Measurements from ENCODE around the gene CCDC88C. TPM values are rescaled to one million over a fixed set of nuclear protein-coding genes. Genes with fewer than 3 reads are reported as not detected.

Gene CCDC88C
- total RNA-seq, 1 donor: 77.3 TPM

DNA sequence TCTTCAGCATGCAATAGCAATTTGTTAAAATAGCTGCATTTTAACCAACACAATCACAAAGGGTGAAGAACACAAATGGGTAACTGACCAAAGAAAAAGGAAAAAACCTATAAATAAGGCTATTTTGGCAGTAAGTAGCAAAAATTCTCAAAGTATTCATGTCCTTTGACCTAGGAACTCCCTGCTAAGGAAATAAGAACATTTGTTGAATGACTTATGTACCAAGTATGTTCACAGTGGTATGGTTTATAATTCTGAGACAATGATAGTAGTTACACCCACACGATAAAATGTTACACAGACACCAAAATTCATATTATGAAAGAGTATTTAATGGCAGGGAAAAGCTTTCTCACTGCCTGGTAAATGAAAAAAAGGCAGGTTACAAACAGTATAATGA lies 16.9 kb downstream of the CCDC88C start:
- DNase-seq (ENCODE audit: low read depth in 2 of 3, low spot score in 2 of 3): no peak

- peak in 2 of 3 donors; percentile 38 to 45 for DNase-seq (ENCODE audit: low read depth in 2 of 3, low spot score in 2 of 3)
These were observed 17.6 kb downstream of the CCDC88C start for GRCh38 chr14:91399868-91400640.

- DNase-seq (ENCODE audit: low read depth in 2 of 3, low spot score in 2 of 3): peak in 1 of 3 donors; percentile 22
These were observed 18.9 kb downstream of the CCDC88C start for GRCh38 chr14:91398707-91399106.

GRCh38 chr14:91397965-91398591 lies 19.5 kb downstream of the CCDC88C start:
- no peak for DNase-seq (ENCODE audit: low read depth in 2 of 3, low spot score in 2 of 3)

DNA sequence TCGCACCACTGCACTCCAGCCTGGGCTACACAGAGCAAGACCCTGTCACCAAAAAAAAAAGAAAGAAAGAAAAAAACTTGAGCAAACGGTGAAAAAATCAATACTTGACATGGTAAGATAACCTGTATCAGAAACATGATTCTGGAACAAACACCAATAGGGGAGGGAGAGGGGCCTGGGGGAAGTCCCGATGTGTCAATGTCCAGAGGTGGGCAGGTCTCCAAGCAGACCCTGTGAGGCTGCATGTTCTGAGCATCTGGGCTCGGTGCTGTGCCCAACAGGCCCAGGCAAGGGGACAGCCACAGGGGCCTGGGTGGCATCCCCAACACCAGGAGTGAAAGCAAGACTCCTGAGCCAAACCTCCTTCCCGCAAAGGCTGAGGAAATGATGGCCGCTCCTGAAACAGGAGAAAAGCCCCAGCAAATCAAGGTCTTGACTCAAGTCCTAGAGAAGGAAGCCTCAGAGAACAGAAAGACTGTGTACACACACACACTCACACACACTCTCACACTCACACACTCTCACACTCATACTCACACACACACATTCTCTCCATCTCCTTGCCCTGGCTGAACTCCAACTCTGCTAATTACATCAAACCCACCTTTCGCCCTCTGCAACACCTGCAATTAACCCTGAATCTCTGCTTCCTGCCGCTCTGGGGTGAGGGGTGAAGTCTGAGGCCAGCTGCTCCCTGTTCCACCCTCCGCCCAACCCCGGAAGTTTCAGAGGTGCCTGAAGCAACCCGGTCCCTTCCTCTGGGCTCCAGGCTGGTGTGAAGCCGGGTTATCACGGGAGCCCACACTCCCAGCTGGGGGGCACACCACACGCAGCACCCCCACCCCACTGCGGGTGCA lies 20.4 kb downstream of the CCDC88C start:
- peak in 1 of 3 donors; percentile 48 for DNase-seq (ENCODE audit: low read depth in 2 of 3, low spot score in 2 of 3)

GRCh38 chr14:91396013-91396660 lies 21.5 kb downstream of the CCDC88C start:
- DNase-seq (ENCODE audit: low read depth in 2 of 3, low spot score in 2 of 3): no peak

DNA sequence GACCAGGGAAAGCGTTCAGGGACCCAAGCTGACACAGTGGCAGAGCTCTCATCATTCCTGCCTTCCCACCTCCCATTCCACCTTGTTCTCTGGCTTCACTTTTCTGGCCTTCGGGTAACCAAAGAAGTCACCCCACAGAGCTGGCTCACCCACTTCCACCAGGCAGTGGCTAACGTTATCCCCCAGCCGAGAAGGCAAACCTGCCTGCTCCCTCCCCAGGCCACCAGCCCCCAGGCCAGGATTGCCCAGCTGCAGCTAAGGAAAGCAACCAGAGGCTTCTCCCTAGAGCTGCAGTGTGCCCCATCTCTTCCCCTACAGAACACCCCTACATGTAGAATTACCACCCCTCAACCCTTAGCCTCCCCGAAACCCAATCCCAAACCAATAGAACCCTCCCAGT lies 22.2 kb downstream of the CCDC88C start:
- DNase-seq (ENCODE audit: low read depth in 2 of 3, low spot score in 2 of 3): no peak

DNA sequence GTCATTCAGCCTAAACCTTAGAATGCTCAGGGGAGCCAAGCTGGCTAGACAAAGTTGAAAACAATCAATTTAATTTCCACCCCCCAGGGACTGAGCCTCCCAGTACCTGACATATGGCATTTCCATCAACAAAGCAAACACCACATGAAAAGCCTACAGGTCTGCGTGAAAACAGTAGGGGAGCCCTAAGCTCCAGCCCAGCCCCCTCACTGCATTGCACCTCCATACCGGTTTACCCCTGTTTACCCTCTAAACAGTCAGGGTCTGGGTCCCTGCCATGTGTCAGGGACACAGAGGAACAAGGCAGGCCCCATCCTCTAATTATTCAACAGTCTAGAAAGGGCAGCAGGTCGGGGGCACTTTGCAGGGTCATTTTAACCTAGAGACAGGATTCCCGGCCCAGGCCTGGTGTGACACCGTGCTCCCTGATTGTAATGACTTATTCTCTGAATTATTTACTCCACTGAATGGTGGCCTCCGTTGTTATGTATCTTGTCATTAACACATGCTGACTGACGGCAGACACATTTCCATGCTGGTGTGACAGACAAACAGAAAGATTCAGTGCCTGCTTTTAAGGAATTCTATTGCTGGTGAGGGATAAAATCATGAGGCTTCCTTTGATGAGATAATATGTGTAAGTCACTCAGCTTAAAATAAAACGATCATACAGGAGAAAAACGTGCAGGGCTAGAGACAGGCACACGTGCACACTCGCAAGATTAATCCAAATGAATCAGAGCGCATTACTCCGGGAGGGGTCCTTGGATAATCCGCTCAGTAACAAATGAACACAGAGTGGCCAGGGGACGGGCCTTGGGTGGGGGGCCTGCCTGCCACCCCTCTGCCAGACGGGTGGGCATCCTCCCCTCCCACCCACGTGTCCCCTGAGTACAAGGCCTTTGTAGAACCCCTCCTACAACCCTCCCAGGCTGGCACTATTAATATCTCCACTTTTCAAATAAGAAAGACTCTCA lies 23.2 kb downstream of the CCDC88C start:
- DNase-seq (ENCODE audit: low read depth in 2 of 3, low spot score in 2 of 3): no peak

DNA sequence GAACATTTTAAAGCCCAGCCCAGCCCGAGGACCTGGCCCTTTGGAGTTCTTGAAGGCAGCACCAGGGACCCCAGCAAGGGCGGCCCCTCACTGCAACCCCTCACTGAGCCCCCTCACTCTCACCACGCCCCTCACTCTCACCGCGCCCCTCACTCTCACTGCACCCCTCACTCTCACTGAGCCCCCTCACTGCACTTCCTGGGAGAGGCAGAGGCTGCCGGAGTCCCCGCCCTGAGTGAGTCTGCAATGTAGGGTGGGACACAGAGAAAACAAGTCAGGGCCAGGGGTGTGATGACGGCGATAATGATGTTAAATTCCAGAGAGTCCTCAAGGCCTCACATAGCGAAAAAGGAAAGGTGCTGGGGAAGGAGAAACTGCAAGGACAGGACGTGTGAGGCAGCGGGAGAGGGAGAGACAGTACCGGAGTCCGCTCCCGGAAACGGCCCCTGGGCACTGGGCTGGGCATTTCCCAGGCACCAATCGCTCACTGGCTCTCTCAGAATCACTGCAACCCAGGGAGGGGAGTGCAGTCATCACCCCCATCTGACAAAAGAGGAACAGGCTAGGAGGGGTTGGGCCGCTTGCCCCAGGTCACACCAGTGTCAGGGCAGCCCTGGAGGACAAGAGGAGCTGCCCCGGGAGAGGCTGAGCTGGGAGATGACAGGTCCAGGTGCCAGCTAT lies 24.9 kb downstream of the CCDC88C start:
- DNase-seq (ENCODE audit: low read depth in 2 of 3, low spot score in 2 of 3): peak in 1 of 3 donors; percentile 40

DNA sequence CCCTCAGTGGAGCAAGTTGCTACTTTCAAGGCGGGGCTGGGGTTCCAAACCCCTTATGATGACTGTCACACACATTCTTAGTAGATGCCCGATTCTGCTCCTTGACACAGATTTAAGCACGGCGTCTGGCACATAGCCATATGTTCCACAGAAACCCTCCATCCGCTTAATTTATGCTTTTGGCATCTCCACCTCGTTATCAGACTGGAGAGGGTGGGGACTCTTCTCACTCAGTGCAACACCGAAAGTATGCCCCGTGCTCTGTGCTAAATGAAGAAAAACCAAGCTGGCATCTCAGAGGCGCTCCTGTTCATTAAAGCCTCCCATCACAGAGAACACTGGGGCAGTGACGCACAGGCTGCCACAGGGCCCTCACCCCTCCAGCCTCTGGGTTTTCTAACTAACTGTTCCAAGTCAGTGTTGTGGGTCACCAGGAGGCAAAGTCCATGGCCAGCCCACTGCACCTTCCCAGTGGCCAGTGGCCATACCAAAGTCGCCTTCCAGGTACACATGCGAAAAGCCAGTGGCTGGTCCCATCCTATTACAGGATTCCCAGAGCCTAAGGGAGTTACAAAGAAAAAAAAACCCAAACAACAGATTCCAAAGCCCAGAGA lies 27.3 kb downstream of the CCDC88C start:
- DNase-seq (ENCODE audit: low read depth in 2 of 3, low spot score in 2 of 3): no peak

DNA sequence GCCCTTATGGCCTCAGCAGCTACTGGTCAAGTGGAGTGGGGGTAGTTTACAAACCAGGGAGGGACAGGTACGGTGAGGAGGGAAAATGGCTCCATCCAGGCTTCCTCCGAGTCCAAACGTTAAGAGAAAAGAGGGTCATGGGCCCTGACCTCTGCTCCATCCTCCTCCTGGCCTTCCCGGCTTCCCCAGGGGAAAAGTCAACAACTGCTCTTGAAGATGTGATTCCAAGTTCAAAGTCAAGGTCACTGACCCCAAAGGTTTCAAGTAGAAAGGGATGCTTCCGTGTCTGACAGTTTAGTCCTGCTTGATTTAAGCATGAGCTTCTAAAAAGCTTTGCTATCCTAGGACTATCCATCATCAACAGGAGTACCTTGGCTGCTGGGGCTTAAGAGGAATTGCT lies 28.5 kb downstream of the CCDC88C start:
- no peak for DNase-seq (ENCODE audit: low read depth in 2 of 3, low spot score in 2 of 3)

GRCh38 chr14:91388551-91388975 lies 29.1 kb downstream of the CCDC88C start:
- DNase-seq (ENCODE audit: low read depth in 2 of 3, low spot score in 2 of 3): peak in 1 of 3 donors; percentile 63

DNA sequence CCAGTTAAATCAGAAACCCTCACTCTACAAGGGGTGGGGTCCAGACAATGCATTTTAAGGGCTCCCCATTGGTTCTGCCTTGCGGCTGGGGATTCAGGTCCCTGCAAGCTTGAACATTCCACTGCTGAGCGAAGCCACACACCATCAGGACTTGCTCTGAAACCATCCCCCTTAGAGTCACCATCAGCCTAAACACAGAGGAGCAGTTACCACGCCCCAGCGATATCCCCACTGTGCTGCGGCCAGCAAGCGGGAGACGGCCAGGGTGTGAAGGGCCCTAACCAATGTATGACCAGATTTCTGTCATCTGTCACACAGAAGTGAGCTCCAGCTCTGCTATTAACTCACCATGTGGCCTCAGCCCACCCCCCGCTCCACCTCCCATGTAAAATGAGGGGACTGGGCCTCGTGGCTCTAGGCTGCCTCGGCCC lies 29.7 kb downstream of the CCDC88C start:
- no peak for DNase-seq (ENCODE audit: low read depth in 2 of 3, low spot score in 2 of 3)

DNA sequence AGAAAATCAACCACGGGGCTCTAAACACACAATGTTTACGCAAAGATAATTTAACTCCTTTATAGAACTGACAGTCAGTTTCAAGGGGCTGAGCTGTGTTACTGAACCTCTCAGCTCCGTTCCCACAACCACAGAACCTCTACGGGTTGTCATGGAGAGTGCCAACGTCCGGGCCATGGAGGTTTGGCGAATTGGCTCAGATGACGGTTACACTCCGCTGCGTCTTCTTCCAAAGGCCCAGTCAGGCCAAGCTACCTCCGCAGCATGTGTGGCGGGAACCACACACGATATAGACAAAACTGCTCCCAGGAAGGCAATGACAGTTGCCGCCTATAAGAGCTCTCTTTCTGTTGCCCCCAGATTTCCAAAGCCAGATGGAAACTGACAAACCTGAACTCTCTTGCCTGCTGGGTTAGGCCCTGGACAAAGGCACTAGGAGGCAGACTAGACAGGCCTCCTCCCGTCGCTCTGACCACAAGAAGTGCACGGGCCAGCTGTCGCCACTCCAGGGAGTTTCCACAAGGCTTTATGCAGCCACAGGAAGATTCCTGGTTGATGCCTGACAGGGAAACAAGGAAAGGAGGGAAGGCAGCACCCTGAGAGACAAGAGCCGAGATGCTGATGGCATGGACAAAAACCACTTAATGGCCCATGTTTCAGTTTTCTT lies 30.3 kb downstream of the CCDC88C start:
- no peak for DNase-seq (ENCODE audit: low read depth in 2 of 3, low spot score in 2 of 3)

GRCh38 chr14:91385697-91386096 lies 31.9 kb downstream of the CCDC88C start:
- no peak for DNase-seq (ENCODE audit: low read depth in 2 of 3, low spot score in 2 of 3)

DNA sequence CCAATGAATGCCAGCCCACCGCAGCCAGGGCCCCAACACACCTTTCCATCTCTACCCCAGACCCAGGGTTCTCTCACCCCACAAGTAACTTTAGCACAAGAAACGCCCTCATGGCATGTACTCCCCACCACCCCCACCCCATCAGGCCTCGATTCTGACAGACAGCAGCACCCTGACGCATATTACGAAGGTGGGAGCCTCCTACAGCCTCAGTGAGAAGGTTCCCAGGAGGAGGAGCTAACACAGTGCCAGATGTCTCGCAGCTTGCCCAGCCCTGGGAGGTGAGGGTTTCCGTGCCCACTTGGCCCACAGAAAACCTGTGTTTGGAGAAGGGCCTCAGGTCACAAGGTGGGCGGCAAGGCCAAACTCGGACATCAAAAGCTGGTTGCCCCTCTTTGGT lies 32.4 kb downstream of the CCDC88C start:
- no peak for DNase-seq (ENCODE audit: low read depth in 2 of 3, low spot score in 2 of 3)

DNA sequence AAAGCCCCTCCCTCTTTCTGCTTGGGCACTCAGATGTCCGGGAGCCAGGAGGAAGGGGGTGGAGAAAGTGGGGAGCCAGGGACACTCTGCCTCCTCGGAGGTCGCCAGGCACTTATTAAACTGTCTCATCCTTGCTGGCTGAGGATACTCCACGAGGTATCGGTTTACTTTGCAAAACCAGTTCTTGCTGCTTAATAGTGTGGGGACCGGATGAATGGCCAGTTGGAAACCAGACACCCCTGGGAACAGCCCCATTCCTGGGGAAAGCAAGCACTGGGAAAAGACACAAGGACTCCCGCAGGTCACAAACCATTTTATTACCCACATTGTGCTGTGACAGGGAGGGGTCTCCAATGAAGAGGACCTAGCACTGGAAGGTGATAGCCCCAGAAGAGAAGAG lies 34.2 kb downstream of the CCDC88C start:
- DNase-seq (ENCODE audit: low read depth in 2 of 3, low spot score in 2 of 3): no peak

Data from hematopoietic multipotent progenitor cell (in vitro differentiated cells).